ENCODE results near the gene VANGL1.

- TF ChIP-seq EZH2 (IDR thresholded peaks at IDR 0.05; ENCODE audit: borderline replicate concordance, low read length) (no peak), CTCF (conservative IDR thresholded peaks at IDR 0.05 in 1 of 2, IDR thresholded peaks at IDR 0.05 in 1 of 2; ENCODE audit: extremely low read depth in 1 of 2, insufficient read depth in 1 of 2, low read depth in 1 of 2, low read length in 2 of 2) (no peak)
These were observed 32.7 kb upstream of the VANGL1 start for GRCh38 chr1:115609021-115609420.
